AG04449 (cell line): ENCODE results near the gene GIPR.
"Not testable (repeated sequence)": the region's sequence is repeated elsewhere in the genome, so short reads cannot be mapped to it uniquely, and the experiment has no call there.

ENCODE experiments used
- CTCF ChIA-PET: fragments of 350-600 bp; formaldehyde crosslinking; extraction: SDS; loops from one replicate; lab custom pipeline; 2021; ENCODE audit warnings: antibody characterized with exemption; lab: Yijun Ruan, JAX
- POLR2A ChIA-PET: fragments of 400-600, 350-600 bp; formaldehyde crosslinking; extraction: SDS; loops from one replicate; lab custom pipeline; 2020; ENCODE audit warnings: antibody characterized with exemption, inconsistent platforms; lab: Yijun Ruan, JAX
- DNase-seq: peaks from one replicate; pipeline ENCODE4 v3.0.0-alpha.2; 2010; ENCODE audit warnings: low read depth, low spot score
- H3K4me3 ChIP-seq: 2 replicates; pipeline ENCODE4 v1.5.1; 2011; ENCODE audit warnings: low read depth, mild to moderate bottlenecking, control low read depth, low read length
- TF ChIP-seq, protein P1 (sequence below): IDR thresholded peaks from one replicate; pipeline ENCODE4 v1.5.1; 2011; ENCODE audit warnings: mild to moderate bottlenecking, moderate library complexity, low read length, control low read depth, inconsistent platforms; ENCODE audit not compliant: insufficient read depth; ENCODE audit errors: missing control alignments

GIPR gene, protein sequence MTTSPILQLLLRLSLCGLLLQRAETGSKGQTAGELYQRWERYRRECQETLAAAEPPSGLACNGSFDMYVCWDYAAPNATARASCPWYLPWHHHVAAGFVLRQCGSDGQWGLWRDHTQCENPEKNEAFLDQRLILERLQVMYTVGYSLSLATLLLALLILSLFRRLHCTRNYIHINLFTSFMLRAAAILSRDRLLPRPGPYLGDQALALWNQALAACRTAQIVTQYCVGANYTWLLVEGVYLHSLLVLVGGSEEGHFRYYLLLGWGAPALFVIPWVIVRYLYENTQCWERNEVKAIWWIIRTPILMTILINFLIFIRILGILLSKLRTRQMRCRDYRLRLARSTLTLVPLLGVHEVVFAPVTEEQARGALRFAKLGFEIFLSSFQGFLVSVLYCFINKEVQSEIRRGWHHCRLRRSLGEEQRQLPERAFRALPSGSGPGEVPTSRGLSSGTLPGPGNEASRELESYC

DNA sequence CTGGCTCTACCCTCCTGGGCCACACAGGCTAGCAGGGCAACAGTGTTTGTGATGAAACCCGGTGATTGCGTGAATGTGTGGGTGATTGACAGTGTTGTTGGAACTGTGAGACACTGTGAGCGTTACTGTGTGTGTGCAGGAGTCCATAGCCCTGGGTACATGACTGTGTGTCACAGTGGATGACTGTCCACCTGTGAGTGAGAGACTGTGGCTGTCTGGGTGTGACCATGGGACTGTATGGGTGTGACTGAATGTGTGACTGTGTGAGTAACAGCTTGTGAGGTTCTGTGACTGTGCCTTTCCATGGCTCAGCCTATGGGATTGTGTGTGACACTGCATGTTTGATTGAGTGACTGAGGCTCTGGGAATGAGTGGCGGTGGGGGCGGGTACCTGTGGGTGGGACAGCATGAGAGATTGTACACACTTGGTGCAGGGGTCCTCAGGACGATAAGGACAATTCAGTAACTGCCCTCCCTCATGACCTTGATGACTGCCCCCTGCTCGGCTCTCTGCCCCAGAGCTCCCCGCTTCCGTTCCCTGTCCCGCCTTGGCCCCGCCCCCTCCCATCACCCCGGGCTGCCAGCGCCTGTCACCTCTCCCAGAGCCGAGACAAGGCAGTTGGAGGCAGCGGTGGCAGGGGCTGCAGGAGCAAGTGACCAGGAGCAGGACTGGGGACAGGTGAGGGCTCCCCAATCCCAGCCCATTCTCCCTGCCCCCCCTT is at the start of gene GIPR:
GIPR (plus strand) TSS at position 602 of the 722 bp plus-strand sequence. CDS start 1,300 bp downstream, outside the sequence.
- DNase-seq: no peak
- TF ChIP-seq, protein P1, sequence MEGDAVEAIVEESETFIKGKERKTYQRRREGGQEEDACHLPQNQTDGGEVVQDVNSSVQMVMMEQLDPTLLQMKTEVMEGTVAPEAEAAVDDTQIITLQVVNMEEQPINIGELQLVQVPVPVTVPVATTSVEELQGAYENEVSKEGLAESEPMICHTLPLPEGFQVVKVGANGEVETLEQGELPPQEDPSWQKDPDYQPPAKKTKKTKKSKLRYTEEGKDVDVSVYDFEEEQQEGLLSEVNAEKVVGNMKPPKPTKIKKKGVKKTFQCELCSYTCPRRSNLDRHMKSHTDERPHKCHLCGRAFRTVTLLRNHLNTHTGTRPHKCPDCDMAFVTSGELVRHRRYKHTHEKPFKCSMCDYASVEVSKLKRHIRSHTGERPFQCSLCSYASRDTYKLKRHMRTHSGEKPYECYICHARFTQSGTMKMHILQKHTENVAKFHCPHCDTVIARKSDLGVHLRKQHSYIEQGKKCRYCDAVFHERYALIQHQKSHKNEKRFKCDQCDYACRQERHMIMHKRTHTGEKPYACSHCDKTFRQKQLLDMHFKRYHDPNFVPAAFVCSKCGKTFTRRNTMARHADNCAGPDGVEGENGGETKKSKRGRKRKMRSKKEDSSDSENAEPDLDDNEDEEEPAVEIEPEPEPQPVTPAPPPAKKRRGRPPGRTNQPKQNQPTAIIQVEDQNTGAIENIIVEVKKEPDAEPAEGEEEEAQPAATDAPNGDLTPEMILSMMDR: no peak
- POLR2A ChIA-PET: interaction anchor here (0.6 kb wide), 1 partner anchor 12 kb away, joined by 3 read pairs; no protein-coding TSS in a partner anchor
- CTCF ChIA-PET: interaction anchor here (0.9 to 3.7 kb wide), 5 partner anchors 13 to 26 kb away, joined by 3 to 25 read pairs (median 5); partner anchors contain the start of gene QPCTL
- H3K4me3 ChIP-seq: peak within 1 kb of the TSS; percentile 59

DNA sequence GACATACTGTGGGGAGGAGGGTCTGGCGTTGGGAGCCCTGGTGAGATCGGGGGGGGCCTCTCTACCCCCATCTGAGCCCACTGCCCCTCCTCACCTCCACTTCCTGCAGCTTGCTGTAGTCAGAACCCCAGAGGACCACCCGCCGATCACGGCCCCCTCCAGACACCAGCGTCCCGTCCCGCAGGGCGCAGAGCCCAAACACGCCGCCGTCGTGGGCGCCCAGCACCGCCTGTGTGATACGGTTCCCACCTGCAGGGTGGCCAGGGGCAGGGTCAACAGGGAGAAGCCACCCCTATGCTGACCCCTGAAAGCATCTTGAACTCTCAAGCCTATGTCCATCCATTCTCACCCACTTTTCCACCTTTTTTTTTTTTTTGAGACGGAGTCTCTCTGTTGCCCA is 46.6 kb upstream of the GIPR start:
- DNase-seq: no peak
- H3K4me3 ChIP-seq: no peak overlapping the region
- CTCF ChIA-PET: interaction anchor here (1.0 to 10.0 kb wide), 3 partner anchors 10 to 61 kb away, joined by 3 to 69 read pairs (median 5); partner anchors contain the start of gene EML2
- POLR2A ChIA-PET: no interaction called here
- TF ChIP-seq, protein P1: no peak

DNA sequence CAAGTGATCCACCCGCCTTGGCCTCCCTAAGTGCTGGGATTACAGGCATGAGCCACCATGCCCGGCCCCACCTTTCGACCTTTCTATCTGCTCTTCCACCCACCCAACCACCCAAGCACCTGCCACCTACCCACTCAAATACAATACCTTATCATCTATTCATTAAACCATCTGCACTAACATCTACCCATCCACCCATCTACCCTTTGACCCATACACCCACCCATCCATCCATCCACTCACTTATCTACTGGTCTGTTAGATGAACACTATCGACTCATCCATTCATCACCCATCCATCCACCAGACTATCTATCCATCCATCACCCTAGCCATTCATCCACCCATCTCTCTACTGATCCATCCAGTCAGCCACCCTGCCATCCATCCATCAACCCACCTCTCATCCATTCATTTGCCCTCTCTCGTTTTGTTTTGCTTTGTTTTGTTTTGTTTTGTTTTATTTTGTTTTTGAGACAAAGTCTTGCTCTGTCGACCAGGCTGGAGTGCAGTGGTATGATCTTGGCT is 46.0 kb upstream of the GIPR start:
- CTCF ChIA-PET: interaction anchor here (1.1 kb wide), 1 partner anchor 9 kb away, joined by 3 read pairs; no protein-coding TSS in a partner anchor
- H3K4me3 ChIP-seq: no peak overlapping the region
- TF ChIP-seq, protein P1: no peak
- POLR2A ChIA-PET: no interaction called here
- DNase-seq: no peak

DNA sequence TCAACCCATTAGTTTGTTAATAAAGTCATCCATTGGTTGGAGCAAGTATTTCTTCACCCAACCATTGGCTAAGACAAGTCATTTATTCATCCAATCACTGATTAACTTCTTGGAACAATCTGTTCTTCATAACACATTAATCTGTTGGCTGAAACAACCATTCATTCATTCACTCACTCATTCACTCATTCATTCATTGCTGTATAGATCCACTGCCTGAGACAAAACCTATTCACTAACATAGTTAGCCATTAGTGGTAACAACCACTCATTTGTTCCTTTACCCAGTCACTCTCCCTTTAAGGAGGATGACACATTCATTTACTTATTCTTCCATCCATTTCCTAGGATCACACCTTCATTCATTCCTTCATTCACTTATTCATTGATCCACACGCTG is 44.0 kb upstream of the GIPR start:
- no peak for DNase-seq
- TF ChIP-seq, protein P1: no peak
- ChIA-PET CTCF (no interaction called here), POLR2A (no interaction called here)
- H3K4me3 ChIP-seq: no peak overlapping the region

DNA sequence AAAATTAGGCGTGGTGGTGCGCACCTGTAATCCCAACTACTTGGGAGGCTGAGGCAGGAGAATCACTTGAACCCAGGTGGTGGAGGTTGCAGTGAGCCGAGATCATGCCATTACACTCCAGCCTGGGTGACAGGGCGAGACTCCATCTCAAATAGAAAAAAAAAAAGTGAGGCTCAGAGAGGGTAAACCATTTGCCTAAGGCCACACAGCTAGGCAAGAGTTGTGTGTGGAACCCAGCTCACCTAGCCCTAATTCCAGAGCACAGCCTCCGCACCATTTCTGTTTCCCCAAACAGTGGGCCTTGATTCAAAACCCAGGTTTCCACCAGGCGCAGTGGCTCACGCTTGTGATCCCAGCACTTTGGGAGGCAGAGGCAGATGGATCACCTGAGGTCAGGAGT is 39.8 kb upstream of the GIPR start:
- DNase-seq, POLR2A ChIA-PET, H3K4me3 ChIP-seq: not testable (repeated sequence)
- CTCF ChIA-PET: interaction anchor here (8.4 kb wide), 1 partner anchor 15 kb away, joined by 67 read pairs; no protein-coding TSS in a partner anchor

DNA sequence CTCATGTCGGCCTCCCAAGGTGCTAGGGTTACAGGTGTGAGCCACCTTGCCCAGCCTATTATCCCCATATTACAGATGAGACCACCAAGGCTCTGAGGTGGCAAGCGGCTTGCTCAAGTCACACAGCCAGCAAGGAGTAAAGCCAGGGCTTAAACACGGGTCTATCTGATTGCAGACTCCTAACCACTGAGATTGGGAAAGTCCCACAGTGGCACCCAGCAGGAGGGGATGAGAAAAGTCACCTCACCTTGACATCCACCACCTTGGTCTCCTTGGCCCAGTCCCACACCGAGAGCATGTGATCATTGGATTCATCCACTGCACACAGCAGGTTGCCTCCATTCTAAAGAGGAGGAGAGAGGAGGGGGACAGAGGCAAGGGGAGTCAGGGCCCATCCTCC is 38.3 kb upstream of the GIPR start:
- DNase-seq: no peak
- ChIA-PET CTCF (interaction anchor here (1.8 to 8.4 kb wide), 2 partner anchors 13 to 23 kb away, joined by 6 to 67 read pairs; no protein-coding TSS in a partner anchor), POLR2A (no interaction called here)
- H3K4me3 ChIP-seq: no peak overlapping the region
- TF ChIP-seq, protein P1: no peak
